K562 (cell line): ENCODE results near the gene REEP6. TPM values are rescaled to one million over a fixed set of nuclear protein-coding genes. Genes with fewer than 3 reads are reported as not detected.

Experiments used
- EWSR1 ChIP-seq: fragments of 450-650 bp; IDR thresholded peaks from 2 replicates; pipeline ENCODE4 v1.6.1; 2018; ENCODE audit warnings: borderline replicate concordance, mild to moderate bottlenecking, low read depth, moderate library complexity; ENCODE audit not compliant: partially characterized antibody
- FOXP1 ChIP-seq: sonication (generic); formaldehyde crosslinking; IDR thresholded peaks from 2 replicates; pipeline ENCODE4 v1.8.0; 2022; ENCODE audit warnings: mild to moderate bottlenecking, missing genetic modification reagents
- HMGXB4 ChIP-seq: sonication (generic); formaldehyde crosslinking; IDR thresholded peaks from 2 replicates; pipeline ENCODE4 v1.8.1; 2023; ENCODE audit warnings: mild to moderate bottlenecking, missing genetic modification reagents
- MNT ChIP-seq, 2 experiments: fragments of 450-650 bp; conservative IDR thresholded peaks; 2 replicates each; pipeline ENCODE4 v1.6.1; 2017; ENCODE audit warnings: mild to moderate bottlenecking in 2 of 2, moderate library complexity in 2 of 2
- POLR2AphosphoS5 ChIP-seq: IDR thresholded peaks from 2 replicates; pipeline ENCODE4 v1.6.1; 2011; ENCODE audit warnings: mild to moderate bottlenecking, low read depth, low read length, moderate library complexity; ENCODE audit not compliant: control insufficient read depth, insufficient read depth
- RNF2 ChIP-seq: sonication (generic); IDR thresholded peaks from 2 replicates; pipeline ENCODE4 v1.6.1; 2016
- TFE3 ChIP-seq: fragments of 450-650 bp; formaldehyde crosslinking; IDR thresholded peaks from 2 replicates; pipeline ENCODE4 v1.4.0; 2020; ENCODE audit warnings: mild to moderate bottlenecking, mixed read lengths
- ZBTB40 ChIP-seq, 2 experiments: fragments of 450-650 bp in 1 of 2; sonication (generic) in 1 of 2; formaldehyde crosslinking in 1 of 2; IDR thresholded peaks; 2 replicates each; pipeline versions ENCODE4 v1.7.1 to v1.9.0; 2016 to 2022; ENCODE audit warnings: inconsistent platforms in 1 of 2, mild to moderate bottlenecking in 1 of 2, missing genetic modification reagents in 1 of 2
- ZFX ChIP-seq: sonication (generic); formaldehyde crosslinking; IDR thresholded peaks from 2 replicates; pipeline ENCODE4 v1.8.0; 2022; ENCODE audit warnings: mild to moderate bottlenecking, missing genetic modification reagents, moderate library complexity
- ZNF511 ChIP-seq: sonication (generic); formaldehyde crosslinking; IDR thresholded peaks from 2 replicates; pipeline ENCODE4 v1.8.0; 2022; ENCODE audit warnings: mild to moderate bottlenecking, missing genetic modification reagents
- polyA plus RNA-seq, 8 experiments: library from polyadenylated mRNA; depleted of rRNA in 4 of 8; stranded (reverse) in 5 of 8; unstranded in 3 of 8; fragments of >200 nt; fragmentation: Nextera tagmentation in 2 of 8; fragmentation: Illumina TruSeq in 1 of 8; extraction: Ambion mirVana in 2 of 8; extraction: Trizol in 1 of 8; gene quantifications; 2 replicates each; pipeline versions ENCODE4 v1.2.1 to v1.2.3, GENCODE V29; 2011 to 2014; ENCODE audit warnings: inconsistent platforms in 1 of 8, missing spikeins in 1 of 8
- total RNA-seq, 7 experiments: library from RNA; depleted of rRNA in 6 of 7; stranded (reverse); fragments of >200 nt in 6 of 7; fragmentation: Illumina TruSeq in 2 of 7; extraction: Trizol in 2 of 7; gene quantifications; 2 replicates each; pipeline versions ENCODE4 v1.2.1 to v1.2.3, GENCODE V29; 2011 to 2021; ENCODE audit warnings: low replicate concordance in 1 of 7

The REEP6 gene
- total and polyA plus RNA-seq, 9 of the 15 experiments (the other 6 are each of a cell fraction or from before 2014, with no cell fraction given), result 1.2 to 64.2 (median 12.7) TPM

GRCh38 chr19:1478934-1479707 lies 11.9 kb upstream of the REEP6 start, which contains the start of gene C19orf25 (continued):
- TF ChIP-seq ZBTB40 (IDR thresholded peaks at IDR 0.05) (peak; percentile 94), ZBTB40 (CRISPR knock-in tag; IDR thresholded peaks at IDR 0.05) (no peak), RNF2 (peak; percentile 72; the same call in 1 of the 2 replicates), TFE3 (CRISPR knock-in tag) (peak; percentile 98), HMGXB4 (no peak), POLR2AphosphoS5 (peak; percentile 74; the same call in 1 of the 2 replicates), FOXP1 (CRISPR knock-in tag) (peak; percentile 90; the same call in 1 of the 2 replicates), EWSR1 (no peak), MNT (conservative IDR thresholded peaks at IDR 0.05) (peak; percentile 95 to 96), ZFX (CRISPR knock-in tag) (peak; percentile 63), ZNF511 (peak; percentile 63; the same call in 1 of the 2 replicates)
